ENCODE measurements around the gene PROB1. TPM values are rescaled to one million over a fixed set of nuclear protein-coding genes. Genes with fewer than 3 reads are reported as not detected.

The PROB1 gene
- total and polyA plus RNA-seq, 2 of the 8 experiments (the other 6 are each of a cell fraction or from before 2014, with no cell fraction given), result 0.89 to 3.1 TPM

DNA sequence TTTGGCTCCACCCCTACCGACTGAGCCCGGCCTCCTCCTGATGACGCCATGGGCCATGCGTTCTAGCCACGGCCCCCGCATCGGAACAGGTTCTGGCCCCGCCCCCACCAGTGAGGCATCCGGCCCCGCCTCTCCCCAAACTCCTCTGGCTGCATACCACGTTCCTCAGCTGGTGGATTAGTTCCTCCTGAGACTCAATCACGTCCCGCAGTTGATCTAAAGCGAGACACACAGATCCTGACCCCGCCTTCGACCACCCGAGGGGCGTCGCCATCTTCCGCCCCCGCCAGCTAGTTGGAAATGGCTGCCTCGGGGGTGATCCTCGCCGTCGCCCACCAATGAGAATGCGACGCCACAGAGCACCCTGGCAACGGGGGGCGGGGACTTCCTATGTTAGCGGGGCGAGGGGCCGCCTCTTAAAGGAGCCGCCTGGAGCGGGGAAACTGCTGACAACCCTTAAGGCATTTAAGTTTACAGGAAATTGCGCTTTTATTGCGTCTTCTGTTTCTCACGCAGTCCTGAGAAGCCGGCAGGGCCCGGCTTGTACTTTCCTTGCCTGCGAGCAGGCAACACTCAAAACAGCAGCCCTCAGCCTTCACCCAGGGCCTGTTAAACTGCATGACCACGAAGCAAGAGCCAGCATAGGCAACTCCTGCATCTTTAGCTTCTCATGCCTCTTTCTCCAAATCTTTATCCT is 9.0 kb upstream of the PROB1 start, which contains the start of gene SPATA24 (continued):
- 0 out of 4 replicates have a peak, but pooled peaks of 1 of the 2 experiments have one; percentile 48 for TF ChIP-seq HDAC2 (IDR thresholded peaks at IDR 0.05; ENCODE audit: borderline replicate concordance in 1 of 2, low read depth in 2 of 2, low read length in 2 of 2)
